GM12878 (cell line): Measurements from ENCODE around the gene VWA3A. TPM values are rescaled to one million over a fixed set of nuclear protein-coding genes. Genes with fewer than 3 reads are reported as not detected.
A peak's percentile ranks its signal among the peaks of the same experiment; 100 is the strongest.

Experiments
- ATAC-seq: fragments of 200-7000 bp; cut with Tn5 transposase; 3 replicates; pipeline ENCODE4 v1.9.1; 2020; ENCODE audit warnings: mild to moderate bottlenecking, moderate library complexity
- BruUV-seq: library from RNA; stranded (reverse); fragments of 400-500 nt; replicated peaks from 2 replicates; lab custom pipeline; 2021; lab: Mats Ljungman, UMichigan
- CTCF ChIA-PET: fragments of 300-600 bp; sonication (Branson Sonifier 250); formaldehyde crosslinking; extraction: SDS; loops from one replicate; lab custom pipeline; 2021; ENCODE audit warnings: inconsistent platforms; lab: Yijun Ruan, JAX
- POLR2A ChIA-PET: fragments of 350-600 bp; formaldehyde crosslinking; extraction: SDS; loops from one replicate; lab custom pipeline; 2021; ENCODE audit warnings: inconsistent platforms; lab: Charles Lee
- RAD21 ChIA-PET: fragments of 300-600 bp; sonication (Branson Sonifier 250); formaldehyde crosslinking; loops from one replicate; lab custom pipeline; 2023; ENCODE audit warnings: antibody characterized with exemption; ENCODE audit not compliant: unreplicated experiment; lab: Charles Lee
- SMC1A ChIA-PET: fragments of 300-600 bp; sonication (Branson Sonifier 250); formaldehyde crosslinking; loops from one replicate; lab custom pipeline; 2023; ENCODE audit not compliant: unreplicated experiment, uncharacterized antibody; lab: Charles Lee
- DNase-seq: peaks from one replicate; pipeline ENCODE4 v3.0.0-alpha.2; 2011; ENCODE audit warnings: low read depth, low spot score
- FAIRE-seq: peaks from 3 replicates; lab custom pipeline; 2011; peaks lifted over from hg19 to GRCh38; lab: Jason Lieb, UNC
- H2AFZ ChIP-seq: 2 replicates; pipeline ENCODE4 v1.6.0; 2011; ENCODE audit warnings: low read depth, low read length, control low read depth; ENCODE audit not compliant: control insufficient read depth
- H3K27ac ChIP-seq: 2 replicates; pipeline ENCODE4 v1.5.1; 2011; ENCODE audit warnings: control low read depth; ENCODE audit not compliant: control insufficient read depth, insufficient read depth
- H3K27me3 ChIP-seq, 2 experiments: replicated peaks in 1 of 2; 2 replicates each; pipeline versions ENCODE4 v1.6.0 to v1.6.1; 2011; ENCODE audit warnings: low read length in 1 of 2; ENCODE audit not compliant: control insufficient read depth in 2 of 2, insufficient read depth in 2 of 2
- H3K36me3 ChIP-seq, 2 experiments: 2 replicates each; pipeline ENCODE4 v1.5.1; 2011; ENCODE audit warnings: low read length in 1 of 2; ENCODE audit not compliant: control insufficient read depth in 2 of 2, insufficient read depth in 2 of 2
- H3K4me1 ChIP-seq: 2 replicates; pipeline ENCODE4 v1.6.1; 2011; ENCODE audit warnings: mild to moderate bottlenecking, low read length, moderate library complexity, mixed read lengths; ENCODE audit not compliant: control insufficient read depth, insufficient read depth
- H3K4me2 ChIP-seq: 2 replicates; pipeline ENCODE4 v1.6.0; 2011; ENCODE audit warnings: control low read depth; ENCODE audit not compliant: control insufficient read depth, insufficient read depth
- H3K4me3 ChIP-seq: fragments of 200-600 bp; sonication (generic); 2 replicates; pipeline ENCODE4 v1.5.1; 2016
- H3K79me2 ChIP-seq: 2 replicates; pipeline ENCODE4 v1.6.0; 2011; ENCODE audit warnings: low read length; ENCODE audit not compliant: control insufficient read depth, insufficient read depth
- H3K9ac ChIP-seq: 2 replicates; pipeline ENCODE4 v1.8.0; 2011; ENCODE audit warnings: low read length, control low read depth, mixed read lengths; ENCODE audit not compliant: control insufficient read depth, insufficient read depth
- H3K9me3 ChIP-seq: replicated peaks from 3 replicates; pipeline ENCODE4 v1.5.1; 2011; ENCODE audit warnings: mild to moderate bottlenecking, low read length; ENCODE audit not compliant: control insufficient read depth, insufficient read depth
- H4K20me1 ChIP-seq: 2 replicates; pipeline ENCODE4 v1.6.0; 2011; ENCODE audit not compliant: control insufficient read depth, insufficient read depth
- BACH1 ChIP-seq: fragments of 450-650 bp; IDR thresholded peaks from 2 replicates; pipeline ENCODE4 v1.6.1; 2017; ENCODE audit warnings: mild to moderate bottlenecking, borderline replicate concordance
- BHLHE40 ChIP-seq, 2 experiments: fragments of 450-650 bp in 1 of 2; IDR thresholded peaks; 2 replicates each; pipeline ENCODE4 v1.6.1; 2011 to 2017; ENCODE audit warnings: low read depth in 2 of 2, borderline replicate concordance in 1 of 2, improper control_type of control experiment in 1 of 2, low read length in 1 of 2, mild to moderate bottlenecking in 1 of 2
- BRCA1 ChIP-seq: IDR thresholded peaks from 2 replicates; pipeline ENCODE4 v1.6.1; 2011; ENCODE audit warnings: low read depth, low read length, improper control_type of control experiment
- EED ChIP-seq: sonication (generic); IDR thresholded peaks from 2 replicates; pipeline ENCODE4 v1.6.1; 2016; ENCODE audit warnings: antibody characterized with exemption, low read depth
- EGR1 ChIP-seq, 2 experiments: IDR thresholded peaks; 1 replicate in 1 of 2; 2 replicates in 1 of 2; pipeline ENCODE4 v1.6.1; 2011 to 2012; ENCODE audit warnings: low read depth in 2 of 2, low read length in 2 of 2, borderline replicate concordance in 1 of 2, mild to moderate bottlenecking in 1 of 2, moderate library complexity in 1 of 2
- EP300 ChIP-seq, 2 experiments: fragments of 150-350 bp in 1 of 2; IDR thresholded peaks; 2 replicates each; pipeline ENCODE4 v1.6.1; 2011 to 2012; ENCODE audit warnings: low read depth in 2 of 2, low read length in 2 of 2, borderline replicate concordance in 1 of 2, improper control_type of control experiment in 1 of 2, inconsistent platforms in 1 of 2; ENCODE audit not compliant: control insufficient read depth in 1 of 2
- ETV6 ChIP-seq, 2 experiments: fragments of 450-650 bp in 1 of 2; IDR thresholded peaks in 1 of 2; conservative IDR thresholded peaks in 1 of 2; 2 replicates each; pipeline ENCODE4 v1.6.1; 2014; ENCODE audit warnings: antibody characterized with exemption in 1 of 2, borderline replicate concordance in 1 of 2, low read depth in 1 of 2, mild to moderate bottlenecking in 1 of 2, moderate library complexity in 1 of 2
- IKZF2 ChIP-seq, 2 experiments: fragments of 450-650 bp; IDR thresholded peaks; 2 replicates each; pipeline ENCODE4 v1.6.1; 2017; ENCODE audit warnings: mild to moderate bottlenecking in 2 of 2, moderate library complexity in 2 of 2
- NR2C1 ChIP-seq: fragments of 450-650 bp; IDR thresholded peaks from 2 replicates; pipeline ENCODE4 v1.6.1; 2017; ENCODE audit warnings: antibody characterized with exemption, mild to moderate bottlenecking, moderate library complexity
- POU2F2 ChIP-seq: IDR thresholded peaks from 3 replicates; pipeline ENCODE4 v1.6.1; 2011; ENCODE audit warnings: low read depth, mild to moderate bottlenecking, low read length, borderline replicate concordance
- RB1 ChIP-seq: fragments of 450-650 bp; formaldehyde crosslinking; IDR thresholded peaks from 2 replicates; pipeline ENCODE4 v1.6.1; 2017; ENCODE audit warnings: mild to moderate bottlenecking, borderline replicate concordance
- SIN3A ChIP-seq: IDR thresholded peaks from 2 replicates; pipeline ENCODE4 v1.6.1; 2012; ENCODE audit warnings: low read depth, low read length, improper control_type of control experiment
- SUZ12 ChIP-seq: fragments of 200-600 bp; sonication (generic); IDR thresholded peaks from one replicate; pipeline ENCODE4 v1.6.1; 2018; ENCODE audit warnings: antibody characterized with exemption, mild to moderate bottlenecking; ENCODE audit not compliant: unreplicated experiment
- WGBS: methylation state at CpG from one replicate; pipeline ENCODE4 v1.1.6; 2016; ENCODE audit warnings: low lambda C conversion rate; ENCODE audit not compliant: insufficient replicate concordance, insufficient coverage; ENCODE audit errors: missing lambda C conversion rate; 5-methylcytosine and 5-hydroxymethylcytosine counted together
- in situ Hi-C: fragments of 300-500 bp; cut with MboI; formaldehyde crosslinking; loops from 9 replicates; pipeline ENCODE4 v1.14.3; 2018; ENCODE audit warnings: mixed read lengths
- intact Hi-C: fragments of 100-400 bp; cut with micrococcal nuclease; formaldehyde crosslinking; loops from one replicate; pipeline ENCODE4 v1.14.2; 2022; ENCODE audit not compliant: unreplicated experiment
- polyA plus RNA-seq, 11 experiments: library from polyadenylated mRNA; depleted of rRNA in 4 of 11; unstranded in 6 of 11; stranded (reverse) in 5 of 11; fragments of >200 nt; fragmentation: Nextera tagmentation in 4 of 11; fragmentation: Illumina TruSeq in 1 of 11; extraction: Ambion mirVana in 4 of 11; extraction: Trizol in 1 of 11; gene quantifications; 1 replicate in 1 of 11; 2 replicates in 10 of 11; pipeline versions ENCODE4 v1.2.1 to v1.2.3, GENCODE V29; 2011 to 2016; ENCODE audit warnings: inconsistent platforms in 2 of 11, missing spikeins in 2 of 11, low read depth in 1 of 11
- total RNA-seq, 4 experiments: library from RNA; depleted of rRNA in 3 of 4; stranded (reverse); fragments of >200 nt in 3 of 4; fragmentation: Illumina TruSeq in 1 of 4; extraction: Trizol in 1 of 4; gene quantifications; 2 replicates each; pipeline versions ENCODE4 v1.2.1 to v1.2.3, GENCODE V29; 2013 to 2021
- TF ChIP-seq, protein P1 (sequence below): IDR thresholded peaks from 2 replicates; pipeline ENCODE4 v1.6.1; 2011; ENCODE audit warnings: low read depth, mild to moderate bottlenecking, low read length, moderate library complexity, borderline replicate concordance; ENCODE audit errors: extremely low read depth
- TF ChIP-seq, protein P2 (sequence below): IDR thresholded peaks from 2 replicates; pipeline ENCODE4 v1.6.1; 2012; ENCODE audit warnings: improper control_type of control experiment, low read depth, low read length; ENCODE audit not compliant: insufficient replicate concordance

Gene VWA3A
- total and polyA plus RNA-seq, 10 of the 15 experiments (the other 5 are each of a cell fraction or from before 2014, with no cell fraction given), result 0.01 TPM; not detected in 9

DNA sequence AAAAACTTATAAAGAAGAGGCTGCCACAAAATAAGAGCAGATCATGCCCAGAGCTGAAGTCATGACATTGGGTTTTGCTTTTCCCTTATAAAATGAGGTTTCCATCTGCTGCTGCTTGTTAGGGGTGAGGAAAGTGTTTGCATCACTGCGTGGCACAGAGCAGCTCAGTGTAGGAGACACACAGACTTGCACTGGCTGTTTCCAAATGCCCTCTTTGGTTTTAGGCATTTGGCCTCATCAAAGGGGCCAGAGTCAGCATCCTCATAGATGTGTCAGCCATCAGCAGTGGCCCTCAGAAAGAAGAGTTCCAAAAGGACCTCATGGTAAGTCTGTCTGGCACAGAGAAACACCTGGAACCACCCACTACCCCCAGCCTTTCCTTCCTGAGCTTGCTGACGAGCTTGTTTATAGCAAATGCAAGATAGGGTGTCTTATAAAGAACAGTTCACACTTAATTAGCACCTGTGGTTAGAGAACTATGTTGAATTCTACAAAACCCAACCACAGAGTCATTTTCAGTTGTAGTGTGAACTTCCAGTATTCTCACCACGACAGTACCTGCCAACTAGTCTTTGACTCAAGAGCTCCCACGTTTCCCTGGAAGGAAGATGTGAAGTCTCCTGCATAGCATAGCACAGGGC, 17.0 kb downstream of the VWA3A start:
- intact Hi-C loops (no loop called here), in situ Hi-C loops (no loop called here)
- Histone ChIP-seq H3K4me1 (no peaks in the 10 kb centered on the region), H3K79me2 (no peaks in the 10 kb centered on the region), H3K4me3 (no peak overlapping the region), H3K4me2 (no peak overlapping the region), H3K9me3 (no peaks in the 10 kb centered on the region), H3K9ac (no peak overlapping the region), H3K27me3 (peaks cover 0 to 8% of the 10 kb centered on the region in 2 experiments; a peak in 1 of 4 replicates), H3K27ac (no peak overlapping the region), H4K20me1 (no peaks in the 10 kb centered on the region), H3K36me3 (no peaks in the 10 kb centered on the region), H2AFZ (no peak overlapping the region)
- SMC1A ChIA-PET, result interaction anchor here (0.7 to 2.1 kb wide), 8 partner anchors 10 to 149 kb away, joined by 3 to 12 read pairs (median 4); partner anchors contain the start of genes MOSMO and VWA3A
- POLR2A ChIA-PET, result no interaction called here
- RAD21 ChIA-PET, result interaction anchor here (0.6 to 1.7 kb wide), 4 partner anchors 9 to 79 kb away, joined by 3 to 6 read pairs (median 4); no protein-coding TSS in a partner anchor
- 0% methylated on average over 4 of the region's 4 CpGs for WGBS
- FAIRE-seq (no peak), DNase-seq (no peak), ATAC-seq (peak; percentile 49)
- CTCF ChIA-PET, result interaction anchor here (1.3 to 1.9 kb wide), 8 partner anchors 10 to 158 kb away, joined by 3 to 17 read pairs (median 4); no protein-coding TSS in a partner anchor
- BruUV-seq, result no TSS peak
- TF ChIP-seq EP300 (IDR thresholded peaks at IDR 0.05; ENCODE audit: borderline replicate concordance in 1 of 2, control insufficient read depth in 1 of 2, low read depth in 2 of 2, low read length in 2 of 2) (no peak), EED (no peak), BRCA1 (no peak), EGR1 (IDR thresholded peaks at IDR 0.05; ENCODE audit: borderline replicate concordance in 1 of 2, low read depth in 2 of 2, low read length in 2 of 2) (no peak), ETV6 (conservative IDR thresholded peaks at IDR 0.05 in 1 of 2, IDR thresholded peaks at IDR 0.05 in 1 of 2; ENCODE audit: borderline replicate concordance in 1 of 2, low read depth in 1 of 2) (no peak), SUZ12 (no peak), BACH1 (peak; percentile 91), BHLHE40 (IDR thresholded peaks at IDR 0.05; ENCODE audit: borderline replicate concordance in 1 of 2, low read depth in 2 of 2, low read length in 1 of 2) (peak in 1 of 2 experiments; percentile 20; a peak in 1 of 4 replicates), IKZF2 (IDR thresholded peaks at IDR 0.05) (peak in 1 of 2 experiments; percentile 37; a peak in 1 of 4 replicates), SIN3A (no peak), NR2C1 (no peak), RB1 (no peak), POU2F2 (no peak)
- TF ChIP-seq, protein P1, sequence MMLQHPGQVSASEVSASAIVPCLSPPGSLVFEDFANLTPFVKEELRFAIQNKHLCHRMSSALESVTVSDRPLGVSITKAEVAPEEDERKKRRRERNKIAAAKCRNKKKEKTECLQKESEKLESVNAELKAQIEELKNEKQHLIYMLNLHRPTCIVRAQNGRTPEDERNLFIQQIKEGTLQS, result no peak
- TF ChIP-seq, protein P2, sequence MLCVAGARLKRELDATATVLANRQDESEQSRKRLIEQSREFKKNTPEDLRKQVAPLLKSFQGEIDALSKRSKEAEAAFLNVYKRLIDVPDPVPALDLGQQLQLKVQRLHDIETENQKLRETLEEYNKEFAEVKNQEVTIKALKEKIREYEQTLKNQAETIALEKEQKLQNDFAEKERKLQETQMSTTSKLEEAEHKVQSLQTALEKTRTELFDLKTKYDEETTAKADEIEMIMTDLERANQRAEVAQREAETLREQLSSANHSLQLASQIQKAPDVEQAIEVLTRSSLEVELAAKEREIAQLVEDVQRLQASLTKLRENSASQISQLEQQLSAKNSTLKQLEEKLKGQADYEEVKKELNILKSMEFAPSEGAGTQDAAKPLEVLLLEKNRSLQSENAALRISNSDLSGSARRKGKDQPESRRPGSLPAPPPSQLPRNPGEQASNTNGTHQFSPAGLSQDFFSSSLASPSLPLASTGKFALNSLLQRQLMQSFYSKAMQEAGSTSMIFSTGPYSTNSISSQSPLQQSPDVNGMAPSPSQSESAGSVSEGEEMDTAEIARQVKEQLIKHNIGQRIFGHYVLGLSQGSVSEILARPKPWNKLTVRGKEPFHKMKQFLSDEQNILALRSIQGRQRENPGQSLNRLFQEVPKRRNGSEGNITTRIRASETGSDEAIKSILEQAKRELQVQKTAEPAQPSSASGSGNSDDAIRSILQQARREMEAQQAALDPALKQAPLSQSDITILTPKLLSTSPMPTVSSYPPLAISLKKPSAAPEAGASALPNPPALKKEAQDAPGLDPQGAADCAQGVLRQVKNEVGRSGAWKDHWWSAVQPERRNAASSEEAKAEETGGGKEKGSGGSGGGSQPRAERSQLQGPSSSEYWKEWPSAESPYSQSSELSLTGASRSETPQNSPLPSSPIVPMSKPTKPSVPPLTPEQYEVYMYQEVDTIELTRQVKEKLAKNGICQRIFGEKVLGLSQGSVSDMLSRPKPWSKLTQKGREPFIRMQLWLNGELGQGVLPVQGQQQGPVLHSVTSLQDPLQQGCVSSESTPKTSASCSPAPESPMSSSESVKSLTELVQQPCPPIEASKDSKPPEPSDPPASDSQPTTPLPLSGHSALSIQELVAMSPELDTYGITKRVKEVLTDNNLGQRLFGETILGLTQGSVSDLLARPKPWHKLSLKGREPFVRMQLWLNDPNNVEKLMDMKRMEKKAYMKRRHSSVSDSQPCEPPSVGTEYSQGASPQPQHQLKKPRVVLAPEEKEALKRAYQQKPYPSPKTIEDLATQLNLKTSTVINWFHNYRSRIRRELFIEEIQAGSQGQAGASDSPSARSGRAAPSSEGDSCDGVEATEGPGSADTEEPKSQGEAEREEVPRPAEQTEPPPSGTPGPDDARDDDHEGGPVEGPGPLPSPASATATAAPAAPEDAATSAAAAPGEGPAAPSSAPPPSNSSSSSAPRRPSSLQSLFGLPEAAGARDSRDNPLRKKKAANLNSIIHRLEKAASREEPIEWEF, result no peak
